Testis (tissue), 2 donors: Measurements from ENCODE around the gene PLXDC1.

Source experiments
- CTCF ChIP-seq, 3 experiments: fragments of 450-650 bp in 2 of 3; fragments of 200-600 bp in 1 of 3; sonication (generic) in 1 of 3; IDR thresholded peaks; one replicate each; pipeline ENCODE4 v1.5.1; 2016 to 2019; ENCODE audit warnings: antibody characterized with exemption in 3 of 3, mild to moderate bottlenecking in 2 of 3, moderate library complexity in 1 of 3
- POLR2A ChIP-seq: fragments of 450-650 bp; IDR thresholded peaks from one replicate; pipeline ENCODE4 v1.6.1; 2017; ENCODE audit warnings: antibody characterized with exemption, mild to moderate bottlenecking, moderate library complexity

- TF ChIP-seq CTCF (IDR thresholded peaks at IDR 0.05) (no peak), POLR2A (no peak)
These were observed 9.3 kb downstream of the PLXDC1 start for GRCh38 chr17:39141915-39142664.
